Activated effector memory CD4-positive, alpha-beta T cell treated with Interleukin-2 at 50 U/mL for 16 hours (primary cell): ENCODE measurements around the gene URB1.
A peak's percentile ranks its signal among the peaks of the same experiment; 100 is the strongest.
"Not testable (repeated sequence)": the region's sequence is repeated elsewhere in the genome, so short reads cannot be mapped to it uniquely, and the experiment has no call there.

ENCODE experiments used
- DNase-seq: peaks from one replicate; pipeline ENCODE4 v3.0.0-alpha.2; 2020

The URB1 gene

DNA sequence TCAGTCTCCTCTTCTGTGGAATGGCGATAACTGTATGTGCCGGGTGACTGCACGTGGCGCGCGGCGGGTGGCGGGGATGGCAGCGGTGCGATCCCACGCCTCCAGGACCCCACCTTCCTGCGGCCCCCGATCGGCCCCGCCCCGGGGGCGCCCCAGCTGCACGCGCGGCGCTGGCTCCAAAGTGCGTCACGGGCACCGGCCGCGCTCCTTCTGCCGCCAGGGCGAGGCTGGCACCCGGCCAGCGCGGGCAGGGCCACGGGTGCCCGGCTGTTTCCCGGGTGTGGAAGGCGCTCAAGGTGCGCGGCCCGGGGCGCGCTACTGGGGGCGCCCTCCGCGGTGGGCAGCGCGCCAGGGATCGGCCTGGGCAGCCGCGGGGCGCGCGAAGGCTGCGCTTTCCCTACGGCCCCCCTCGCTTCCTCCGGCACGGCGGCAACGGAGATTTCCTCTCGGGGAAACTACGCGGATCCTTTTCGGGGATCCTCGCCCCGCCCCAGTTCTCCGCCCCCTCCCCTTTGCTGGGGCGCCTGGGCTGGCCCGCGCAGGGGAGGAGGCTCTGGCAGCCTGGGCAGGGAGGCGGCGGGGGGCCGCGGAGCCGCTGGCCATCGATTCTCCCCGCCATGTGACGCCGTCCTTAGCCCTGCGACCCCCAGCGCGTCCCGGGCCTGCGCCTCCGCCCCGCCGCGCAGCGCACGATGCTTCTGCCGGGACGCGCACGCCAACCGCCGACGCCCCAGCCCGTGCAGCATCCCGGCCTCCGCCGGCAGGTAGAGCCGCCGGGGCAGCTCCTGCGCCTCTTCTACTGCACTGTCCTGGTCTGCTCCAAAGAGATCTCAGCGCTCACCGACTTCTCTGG is 19.6 kb upstream of the URB1 start, which contains the start of gene EVA1C:
Gene EVA1C (plus strand): TSS at position 545 of the 853 bp plus-strand sequence. CDS start 148 bp downstream, at position 693.
- peak; percentile 70 for DNase-seq

DNA sequence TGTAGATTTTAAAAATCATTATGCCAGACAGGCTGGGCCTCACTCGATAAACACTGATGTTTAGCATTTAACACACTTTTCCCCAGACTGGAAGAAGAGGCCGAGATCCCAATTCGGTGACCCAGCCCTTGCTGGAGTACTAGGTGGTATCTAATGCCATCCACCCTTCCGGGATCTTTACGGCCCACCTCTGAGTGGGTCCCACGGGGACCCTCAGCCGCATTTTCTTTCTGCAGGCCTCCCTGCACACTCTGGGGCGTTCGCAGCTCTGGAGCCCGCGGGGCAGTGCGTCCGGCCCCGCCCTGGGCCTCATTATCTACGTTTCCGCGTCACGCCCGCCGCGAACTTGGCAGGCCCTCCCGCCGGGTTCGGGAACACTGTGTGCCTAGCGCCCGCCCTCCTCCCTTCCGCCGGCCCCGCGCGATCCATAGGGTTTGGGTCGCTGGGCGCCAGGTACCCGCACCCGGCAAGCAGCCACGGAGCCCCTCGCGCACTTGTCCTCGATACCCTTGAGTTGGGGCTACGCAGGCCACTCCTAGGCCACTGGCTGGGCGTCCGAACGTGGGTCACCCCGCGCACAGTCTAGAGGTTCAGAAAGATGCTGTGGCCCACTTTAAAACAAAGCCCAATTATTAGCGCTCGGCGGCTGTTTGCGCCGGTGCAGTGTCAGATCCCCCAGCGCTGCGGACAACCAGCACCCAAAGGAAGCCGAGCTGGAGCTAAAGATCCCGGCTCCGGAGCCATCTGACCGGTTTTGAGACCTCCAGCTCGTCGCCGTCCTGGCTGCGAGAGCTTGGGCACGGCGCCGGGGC is 18.7 kb upstream of the URB1 start:
- DNase-seq: peak; percentile 67

- DNase-seq: no peak
Measured at GRCh38 chr21:32410916-32411315, 18.1 kb upstream of the URB1 start.

DNA sequence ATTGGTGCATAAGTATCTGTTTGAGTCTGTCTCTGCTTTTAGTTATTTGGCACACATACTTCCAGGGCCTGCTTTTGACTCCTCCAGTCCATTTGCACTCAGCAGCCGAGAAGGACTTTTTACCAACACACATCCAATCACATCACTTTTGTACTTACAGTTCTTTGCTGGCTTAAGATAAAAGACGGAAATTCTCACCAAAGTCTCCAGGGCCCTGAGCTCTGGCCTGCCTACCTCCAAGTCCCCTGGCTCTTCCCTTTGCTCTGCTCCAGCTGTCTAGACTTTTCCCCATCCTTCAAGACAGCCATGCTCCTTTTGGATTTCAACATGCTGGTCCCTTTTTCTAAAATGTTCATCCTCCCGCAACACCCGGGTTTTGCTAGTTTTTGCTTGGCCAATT is 17.5 kb upstream of the URB1 start:
- DNase-seq: no peak

DNA sequence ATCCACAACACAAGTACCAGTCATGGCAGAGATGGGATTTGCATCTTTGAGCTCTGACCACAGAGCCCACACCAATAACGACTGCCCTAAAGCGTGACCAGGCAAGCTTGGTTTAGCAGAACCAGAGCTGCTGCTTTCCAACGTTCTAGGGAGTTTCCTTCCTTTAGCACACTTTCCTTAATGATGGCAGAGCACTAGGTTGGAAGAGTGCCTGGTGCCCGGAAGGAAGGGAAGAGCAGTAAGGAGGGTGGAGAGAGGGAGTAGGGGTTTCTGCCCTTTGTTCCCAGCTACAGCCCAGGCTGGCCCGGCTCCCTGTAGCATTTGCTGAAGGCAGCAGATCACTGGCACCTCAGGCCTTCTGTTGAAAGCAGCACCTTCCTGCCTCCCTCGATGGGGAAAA is 13.6 kb upstream of the URB1 start:
- DNase-seq: no peak

DNA sequence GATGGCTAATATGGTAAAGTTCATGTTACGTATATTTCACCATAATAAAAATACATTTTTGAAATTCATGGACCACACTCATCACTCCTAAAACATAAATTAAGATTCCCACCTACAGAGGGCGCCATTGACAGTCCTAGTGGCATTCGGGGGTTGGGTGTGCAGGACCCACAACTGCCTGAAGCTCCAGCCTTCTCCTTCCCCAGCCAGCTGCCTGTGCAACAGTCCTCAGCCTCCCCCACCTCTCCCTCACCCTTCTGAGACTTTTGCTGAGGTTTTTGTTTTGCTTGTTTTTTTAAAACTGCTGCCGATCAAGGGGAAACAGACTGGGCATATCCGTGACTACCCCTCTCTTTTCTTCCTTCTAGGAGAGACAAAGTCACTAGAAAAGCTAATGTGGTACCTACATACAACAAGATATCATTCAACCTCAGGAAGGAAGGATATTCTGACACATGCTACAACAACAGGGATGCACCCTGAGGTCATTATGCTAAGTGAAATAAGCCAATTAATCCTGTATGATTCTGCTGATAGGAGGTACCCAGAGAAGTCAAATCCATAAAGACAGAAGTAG is 10.5 kb upstream of the URB1 start:
- DNase-seq: peak; percentile 27

DNA sequence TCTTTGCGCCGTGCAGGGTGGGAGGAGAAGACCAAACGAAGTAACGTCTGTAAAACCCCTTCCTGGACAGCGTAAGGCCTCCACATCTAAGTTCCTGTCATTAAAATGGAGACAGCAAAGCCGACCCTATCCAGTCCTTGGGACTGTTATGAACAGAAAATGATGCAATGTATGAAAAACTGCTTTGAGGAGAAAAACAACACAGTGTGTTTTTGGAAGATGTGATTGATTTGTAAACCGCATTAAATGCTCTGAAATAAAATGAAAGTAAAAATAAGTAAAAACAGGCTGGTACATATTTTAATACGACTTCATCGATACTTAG is 827 bp upstream of the URB1 start:
- DNase-seq: no peak

DNA sequence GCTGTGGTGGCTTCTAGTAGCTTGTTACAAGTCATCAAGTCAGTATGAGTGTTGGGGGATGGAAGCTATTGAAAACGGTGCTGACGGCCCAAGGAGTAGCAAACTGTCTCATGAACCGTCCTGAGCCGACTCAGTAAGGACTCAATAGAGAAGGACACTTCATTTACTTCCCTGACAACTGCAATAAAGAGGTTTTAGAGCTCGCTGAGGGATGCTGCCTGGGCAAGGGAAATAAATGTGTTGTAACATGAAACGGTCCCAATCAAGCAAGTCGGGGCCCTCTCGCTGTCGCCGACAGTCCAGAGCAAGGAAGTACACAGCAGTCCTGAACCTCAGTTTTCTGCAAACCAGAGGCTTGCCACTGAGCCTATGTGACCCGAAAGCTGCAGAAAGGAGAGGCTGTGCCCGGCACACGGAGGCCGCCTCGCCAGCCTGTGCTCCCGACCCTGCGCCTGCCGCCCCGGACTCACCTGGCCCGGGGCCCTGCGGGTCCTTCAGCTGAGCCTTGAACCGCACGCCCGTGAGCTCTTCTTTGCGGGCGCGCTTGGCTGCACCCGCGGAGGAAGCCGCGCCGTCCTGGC is 423 bp downstream of the URB1 start:
- no peak for DNase-seq

DNA sequence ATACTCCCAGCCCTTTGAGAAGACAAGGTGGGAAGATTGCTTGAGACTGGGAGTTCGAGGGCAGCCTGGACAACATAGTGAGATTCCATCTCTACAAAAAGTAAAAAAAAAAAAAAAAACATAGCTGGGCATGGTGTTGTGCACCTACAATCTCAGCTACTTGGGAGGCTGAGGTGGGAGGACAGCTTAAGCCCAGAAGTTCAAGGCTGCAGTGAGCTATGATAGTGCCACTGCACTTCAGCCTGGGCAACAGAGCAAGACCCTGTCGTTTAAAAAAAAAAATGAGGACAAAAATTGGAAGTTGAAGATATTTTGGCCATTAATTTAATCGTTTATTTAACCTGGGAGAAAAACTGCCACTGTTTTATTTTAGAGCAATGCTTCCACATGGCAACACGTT is 1.1 kb downstream of the URB1 start:
- no peak for DNase-seq

GRCh38 chr21:32390537-32391224 is 2.1 kb downstream of the URB1 start:
- not testable (repeated sequence) for DNase-seq

DNA sequence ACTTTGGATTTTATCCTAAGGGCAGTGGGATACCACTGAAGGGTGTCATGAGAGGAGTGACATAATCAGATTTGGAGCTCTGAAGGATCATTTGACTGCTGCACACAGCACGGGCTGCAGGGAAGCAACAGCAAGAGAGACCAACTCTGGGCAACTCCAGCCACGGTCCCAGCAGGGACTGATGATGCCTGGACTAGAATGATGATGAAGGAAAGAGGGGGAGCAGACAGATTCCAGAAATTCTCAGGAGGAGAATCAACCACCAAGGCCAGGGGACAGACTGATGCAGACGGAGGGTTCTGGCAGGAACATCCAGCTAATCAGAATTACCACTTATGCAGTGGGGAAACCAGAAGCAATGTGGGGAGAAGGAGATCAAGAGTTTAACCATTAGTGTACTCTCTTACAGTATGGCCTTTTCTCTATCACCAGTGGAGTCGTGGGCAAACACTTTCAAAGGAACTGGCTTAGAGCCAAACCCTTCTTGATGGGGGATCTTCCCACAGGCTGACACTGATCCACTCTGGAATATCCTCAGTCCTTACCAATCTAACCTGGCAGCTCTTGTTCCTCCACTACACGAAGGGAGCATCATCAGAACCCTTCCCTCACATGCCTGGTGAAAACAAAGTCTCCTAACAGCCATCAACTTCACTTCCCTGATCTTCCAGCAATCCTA is 3.3 kb downstream of the URB1 start:
- DNase-seq: no peak

GRCh38 chr21:32388306-32388705 is 4.5 kb downstream of the URB1 start:
- no peak for DNase-seq

GRCh38 chr21:32387151-32387550 is 5.7 kb downstream of the URB1 start:
- DNase-seq: no peak

- DNase-seq: no peak
Measured at GRCh38 chr21:32386195-32386870, 6.5 kb downstream of the URB1 start.

GRCh38 chr21:32383812-32384211 is 9.0 kb downstream of the URB1 start:
- DNase-seq: no peak

DNA sequence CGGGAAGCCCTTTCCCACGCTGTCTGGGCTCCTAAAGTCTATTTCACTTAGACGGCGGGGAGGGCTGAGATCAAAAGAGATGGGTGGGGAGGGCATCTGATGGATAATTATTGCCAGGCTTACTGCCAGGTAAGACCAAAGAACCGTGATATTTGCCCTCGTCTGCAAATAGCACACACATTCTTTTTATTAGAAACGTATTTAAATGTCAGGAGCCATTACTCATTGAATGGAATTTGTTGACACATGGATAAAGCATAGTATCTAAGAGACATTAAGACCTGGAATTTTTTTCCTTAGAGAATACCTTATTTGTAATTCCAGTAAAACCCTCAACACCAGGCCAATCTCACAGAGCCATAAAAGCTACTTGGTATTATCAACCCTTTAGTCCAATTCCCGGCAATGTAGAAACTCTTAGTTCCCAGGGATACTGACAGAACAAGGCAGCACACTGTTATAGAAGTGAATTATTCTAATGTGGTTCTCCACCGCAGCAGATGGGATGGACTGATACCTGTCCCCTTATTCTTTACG is 10.6 kb downstream of the URB1 start:
- DNase-seq: no peak

DNA sequence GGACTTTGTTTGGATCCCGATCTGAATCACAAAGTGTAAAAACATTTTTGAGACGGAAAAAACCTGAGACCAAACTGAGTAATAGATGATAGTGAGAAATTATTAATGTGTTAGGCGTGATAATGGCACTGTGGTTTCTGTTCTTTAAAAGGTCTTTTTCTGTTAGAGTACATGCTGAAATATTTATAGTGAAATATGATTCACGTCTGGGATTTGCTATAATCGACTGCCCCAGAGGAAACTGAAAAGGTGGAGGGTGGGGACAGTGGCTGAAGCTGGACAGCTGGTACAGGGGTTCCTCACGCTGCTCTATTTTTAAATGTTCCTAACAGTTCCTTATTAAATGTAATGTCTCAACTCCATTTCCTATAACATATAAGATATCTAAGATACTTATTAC is 11.2 kb downstream of the URB1 start:
- DNase-seq: no peak

DNA sequence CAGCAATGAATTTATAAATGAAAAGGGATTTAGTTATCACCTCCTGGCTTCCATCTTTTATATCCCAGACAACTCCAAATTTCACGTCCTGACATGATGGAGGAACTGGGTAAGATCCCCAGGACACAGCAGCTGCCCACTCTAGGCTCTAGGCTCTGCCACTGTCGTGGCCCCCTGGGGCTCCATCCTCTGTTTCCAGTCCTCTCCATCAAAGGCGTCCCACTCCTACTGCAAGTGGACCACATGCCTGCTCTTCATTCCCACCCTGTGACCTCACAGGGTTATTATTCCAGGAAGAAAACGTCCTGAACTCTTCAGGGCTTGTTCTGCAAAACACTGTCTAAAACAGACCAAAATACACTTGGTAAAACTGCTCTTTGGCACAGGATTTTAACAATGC is 11.9 kb downstream of the URB1 start:
- no peak for DNase-seq

DNA sequence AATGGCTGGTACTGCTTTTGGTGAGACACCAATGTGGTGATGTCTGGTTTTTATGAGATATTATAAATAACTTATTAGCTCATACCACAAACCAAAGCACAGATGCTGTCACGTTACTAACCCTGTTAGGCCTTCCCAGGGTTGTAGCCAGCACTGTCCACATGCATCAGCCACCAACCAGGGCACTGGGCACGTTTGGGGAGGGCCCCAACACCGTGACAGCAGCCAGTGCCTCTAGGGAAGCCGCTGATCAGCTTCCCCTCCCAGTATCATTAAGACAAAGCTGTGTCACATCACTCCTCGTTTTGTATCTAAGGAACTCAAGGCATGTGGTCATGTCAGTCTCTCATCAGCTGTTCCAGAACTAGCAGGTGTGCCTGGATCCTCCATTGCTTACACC is 13.9 kb downstream of the URB1 start:
- DNase-seq: no peak

DNA sequence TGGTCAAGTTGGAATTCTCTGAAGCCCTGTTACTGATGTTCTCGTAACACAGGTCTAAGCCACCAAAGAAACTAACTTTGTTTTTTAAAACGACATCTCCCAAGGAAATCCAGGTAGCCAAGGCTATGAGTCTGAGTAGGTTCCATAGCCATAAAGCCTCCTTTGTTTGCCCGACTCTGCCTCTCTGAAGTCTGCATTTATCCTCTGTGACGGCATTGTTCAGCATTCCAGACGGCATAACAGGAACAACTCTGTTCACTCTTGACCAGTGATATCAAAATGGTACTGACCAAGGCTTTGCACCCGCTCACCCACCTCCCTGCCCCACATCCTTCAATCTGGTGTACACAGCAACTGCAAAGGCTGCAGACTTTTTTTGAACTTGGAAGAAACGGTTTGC is 14.8 kb downstream of the URB1 start:
- DNase-seq: no peak

GRCh38 chr21:32377506-32377905 is 15.3 kb downstream of the URB1 start:
- no peak for DNase-seq
